Measurements from ENCODE around the gene MTIF3.
"Not testable (repeated sequence)": the region's sequence is repeated elsewhere in the genome, so short reads cannot be mapped to it uniquely, and the experiment has no call there.

MTIF3 gene

DNA sequence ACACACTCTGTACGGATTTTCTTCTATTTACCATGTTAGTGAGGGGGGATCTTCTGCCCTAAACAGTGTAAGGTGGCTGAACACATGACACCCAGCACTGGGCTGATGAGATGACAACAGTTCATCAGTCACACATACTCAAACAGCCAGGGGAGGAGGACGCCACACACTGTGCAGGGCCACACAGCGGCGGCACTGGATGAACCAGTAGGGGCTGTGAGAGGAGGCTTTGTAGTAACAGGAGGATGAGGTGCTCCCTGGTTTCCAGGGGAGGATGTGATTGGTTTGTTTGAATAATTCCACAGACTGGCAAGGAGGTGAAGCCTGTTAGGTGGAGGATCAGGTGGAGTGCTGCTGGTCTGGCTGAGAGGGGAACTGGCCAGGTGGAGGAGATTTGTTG is 42.3 kb downstream of the MTIF3 start:
- no peak for DNase-seq

DNA sequence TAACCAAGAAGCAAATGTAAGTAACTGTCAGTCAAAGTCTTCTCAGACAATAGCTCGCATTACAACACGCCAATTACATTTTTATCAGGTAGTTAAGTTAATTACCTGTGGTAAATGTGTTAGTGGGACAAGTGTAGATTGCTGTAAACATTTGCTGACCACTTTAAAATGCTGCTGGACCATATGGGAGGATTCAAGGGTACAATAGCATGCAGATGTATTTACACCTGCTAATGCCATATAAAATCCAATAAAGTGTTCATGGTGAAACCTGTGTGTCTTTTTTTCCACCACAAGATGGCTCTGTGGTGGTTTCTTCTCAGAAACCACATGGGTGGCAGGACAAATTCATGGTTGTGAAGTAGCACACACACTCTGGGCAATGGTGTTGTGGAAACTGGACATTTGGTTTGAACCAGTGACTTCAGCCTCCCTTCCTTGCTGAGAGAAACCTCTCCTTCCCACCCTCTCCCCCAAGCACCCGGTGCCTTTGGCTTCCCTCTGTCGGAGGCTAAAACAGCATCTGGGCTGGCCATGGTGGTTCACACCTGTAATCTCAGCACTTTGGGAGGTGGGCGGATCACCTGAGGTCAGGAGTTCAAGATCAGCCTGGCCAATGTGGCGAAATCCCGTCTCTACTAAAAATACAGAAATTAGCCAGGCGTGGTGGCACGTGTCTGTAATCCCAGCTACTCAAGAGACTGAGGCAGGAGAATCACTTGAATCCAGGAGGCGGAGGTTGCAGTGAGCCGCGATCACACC is 44.0 kb downstream of the MTIF3 start:
- DNase-seq = peak; percentile 16

DNA sequence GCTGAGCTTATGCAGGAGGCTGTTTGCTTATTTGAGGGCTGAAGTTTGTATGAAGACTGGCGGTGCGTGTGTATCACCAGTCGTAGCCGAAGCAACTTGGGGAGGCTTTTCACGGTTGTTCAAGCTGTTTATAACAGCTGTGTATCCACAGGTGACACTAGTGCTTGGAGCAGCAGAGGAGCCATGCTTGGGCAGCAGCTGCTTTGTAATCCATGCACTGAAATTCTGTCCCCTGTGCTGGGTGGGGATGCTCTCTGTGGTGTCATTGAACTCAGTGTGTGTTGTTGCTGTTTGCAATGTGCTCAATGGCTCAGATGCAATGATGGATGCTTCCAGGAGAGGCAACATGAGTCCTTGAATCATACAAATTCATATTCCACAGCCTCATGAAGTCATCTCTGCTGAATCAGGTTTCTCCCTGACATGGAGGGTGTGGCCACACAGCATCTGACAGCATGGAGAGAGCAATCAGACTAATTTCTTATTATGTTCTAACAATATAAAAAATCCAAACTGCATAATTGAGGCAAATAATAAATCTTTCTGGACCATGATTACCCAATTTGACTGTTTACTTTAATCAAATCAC is 44.7 kb downstream of the MTIF3 start:
- DNase-seq = no peak

DNA sequence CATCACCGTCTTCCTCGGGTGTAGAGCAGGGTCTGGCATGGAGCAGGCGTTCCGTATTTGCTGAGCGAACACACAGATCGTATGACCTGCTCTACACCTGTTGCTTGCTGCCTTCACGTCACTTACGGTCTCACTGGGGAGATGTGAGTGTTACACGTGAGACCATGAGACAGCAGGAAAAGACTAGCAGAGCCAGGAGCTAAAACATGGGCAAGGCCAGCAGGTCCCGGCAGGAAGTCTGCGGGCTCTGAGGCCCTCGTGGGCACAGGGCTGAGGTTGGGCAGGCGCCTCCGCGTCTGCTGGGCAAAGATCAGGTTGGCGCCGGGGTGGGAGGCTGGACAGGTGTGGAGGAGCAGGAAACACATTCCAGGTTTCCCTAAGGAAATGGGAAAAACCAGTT is 45.7 kb downstream of the MTIF3 start:
- no peak for DNase-seq

DNA sequence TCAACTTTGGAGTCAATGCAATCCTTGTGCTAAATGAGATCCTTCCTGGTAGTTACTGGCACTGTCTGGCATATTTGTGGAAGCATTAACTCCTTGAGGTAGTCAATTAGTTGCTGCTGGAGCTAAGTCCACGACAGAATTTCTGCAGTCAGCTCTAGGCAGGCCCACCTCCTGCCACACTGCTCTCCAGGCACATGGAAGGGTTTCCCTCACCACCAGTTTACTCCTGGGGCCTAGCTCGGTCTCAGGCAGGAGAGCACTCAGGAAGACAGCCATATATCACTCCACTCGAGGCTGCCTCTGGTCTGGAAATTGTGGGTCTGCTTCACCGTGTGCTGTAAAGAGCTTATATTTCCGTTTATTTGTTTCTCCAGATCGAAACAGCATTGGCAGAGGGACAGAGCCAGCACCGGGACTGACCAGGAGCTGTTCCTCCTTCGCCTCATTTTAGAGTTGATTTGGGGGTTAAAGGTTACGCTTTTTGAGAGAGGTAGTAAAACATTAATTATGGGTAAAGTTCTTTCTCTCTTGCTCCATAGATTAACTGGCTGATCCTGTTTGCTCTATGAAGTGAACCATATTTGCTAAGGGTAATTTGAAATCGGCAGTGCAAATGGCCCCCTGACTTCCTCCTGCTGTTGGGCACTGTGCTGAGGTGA is 46.5 kb downstream of the MTIF3 start:
- DNase-seq = no peak

DNA sequence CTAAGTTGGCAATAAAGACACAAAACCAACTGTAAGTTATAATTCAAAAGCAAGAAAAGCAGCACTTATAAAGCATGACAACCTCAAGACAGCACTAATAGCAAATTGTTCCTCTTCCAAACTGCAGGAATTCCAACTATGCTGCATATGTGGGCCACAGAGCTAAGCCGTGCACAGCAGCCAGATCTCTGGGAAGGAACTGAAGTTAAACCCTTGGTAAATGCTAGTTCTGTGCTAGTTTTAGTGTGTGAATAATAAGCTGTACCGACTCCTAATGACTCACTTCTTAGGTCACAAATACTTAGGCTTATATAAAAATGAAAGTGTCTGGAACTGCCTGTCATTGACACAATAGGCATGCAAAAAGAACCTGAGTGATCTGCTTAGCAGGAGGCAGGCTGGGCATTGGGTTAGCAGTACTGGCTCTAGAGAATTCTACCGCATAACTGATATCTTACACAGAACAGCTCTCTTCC is 47.1 kb downstream of the MTIF3 start:
- no peak for DNase-seq

DNA sequence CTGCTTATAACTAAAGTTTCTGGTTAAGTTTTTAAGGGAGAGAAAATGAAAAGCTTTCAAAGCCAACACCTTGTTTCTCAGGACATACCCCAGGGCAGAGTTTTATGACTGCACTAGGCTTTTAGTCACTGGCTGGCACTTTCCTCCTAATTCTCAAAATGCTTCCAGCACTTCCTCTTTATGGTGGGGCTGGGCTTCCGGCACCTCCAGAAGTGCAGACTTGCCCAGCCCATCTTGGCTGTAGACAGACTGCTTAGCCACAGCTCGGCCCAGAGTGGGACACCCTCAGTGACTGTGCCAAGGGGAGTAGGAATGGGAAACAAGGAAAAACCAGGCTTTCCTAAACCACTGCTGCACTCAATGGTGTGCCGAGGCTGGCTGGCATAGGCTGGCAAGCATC is 49.2 kb downstream of the MTIF3 start:
- DNase-seq = no peak

DNA sequence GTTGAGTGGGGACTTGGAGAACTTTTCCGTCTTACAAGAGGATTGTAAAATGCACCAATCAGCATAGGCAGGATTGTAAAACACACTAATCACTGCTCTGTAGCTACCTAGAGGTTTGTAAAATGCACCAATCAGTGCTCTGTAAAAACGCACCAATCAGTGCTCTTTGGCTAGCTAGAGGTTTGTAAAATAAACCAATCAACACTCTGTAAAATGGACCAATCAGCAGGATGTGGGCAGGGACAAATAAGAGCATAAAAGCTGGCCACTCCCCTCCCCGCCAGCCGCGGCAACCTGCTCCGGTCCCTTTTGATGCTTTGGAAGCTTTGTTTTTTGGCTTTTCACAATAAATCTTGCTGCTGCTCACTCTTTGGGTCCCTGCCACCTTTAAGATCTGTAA is 50.0 kb downstream of the MTIF3 start:
- not testable (repeated sequence) for DNase-seq

DNA sequence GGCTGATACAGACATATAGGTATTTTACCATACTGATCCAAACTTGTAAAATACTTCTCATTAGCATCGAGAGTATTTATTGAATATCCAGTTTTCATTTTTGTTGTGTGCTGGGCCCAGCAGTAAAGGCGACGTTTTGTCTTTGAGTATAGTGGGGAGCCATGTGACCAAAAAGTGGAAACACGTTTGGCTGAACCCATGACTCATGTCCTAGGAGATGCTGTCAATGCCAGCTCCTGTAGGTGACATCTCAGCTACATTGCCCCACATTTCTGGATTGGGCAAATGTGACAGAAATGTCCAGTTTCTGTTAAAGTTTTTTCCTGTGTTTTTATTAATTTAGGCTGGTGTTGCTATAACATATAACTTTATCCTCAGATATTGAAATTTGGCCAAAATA is 52.0 kb downstream of the MTIF3 start:
- DNase-seq = no peak

DNA sequence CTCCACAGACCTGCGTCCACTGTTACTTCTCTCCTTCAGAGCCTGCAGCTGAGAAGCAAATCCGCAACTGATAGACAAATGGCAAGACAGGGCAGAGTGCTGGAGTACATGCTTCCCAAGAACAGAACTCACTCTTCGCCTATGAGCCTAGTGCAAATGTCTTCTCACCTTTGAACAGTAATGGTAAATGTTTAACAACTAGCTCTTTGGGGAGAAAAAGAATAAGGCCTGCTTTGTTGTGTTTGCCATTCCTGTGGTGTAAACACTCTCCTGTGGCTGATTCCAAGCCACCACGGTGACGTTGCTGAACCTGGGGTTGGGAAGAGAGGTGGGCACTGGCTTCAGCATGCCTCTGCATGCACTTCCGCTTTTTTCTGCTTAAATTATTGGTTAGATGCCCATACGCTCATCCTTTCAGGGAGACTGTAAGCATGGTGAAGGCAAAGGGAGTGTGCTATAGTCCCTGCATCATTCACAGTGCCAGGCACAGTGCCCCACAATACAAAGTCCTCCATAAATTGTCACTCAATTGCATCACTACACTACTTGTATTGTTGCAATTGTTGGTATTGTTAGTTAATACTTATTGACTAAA is 54.0 kb downstream of the MTIF3 start:
- no peak for DNase-seq

DNA sequence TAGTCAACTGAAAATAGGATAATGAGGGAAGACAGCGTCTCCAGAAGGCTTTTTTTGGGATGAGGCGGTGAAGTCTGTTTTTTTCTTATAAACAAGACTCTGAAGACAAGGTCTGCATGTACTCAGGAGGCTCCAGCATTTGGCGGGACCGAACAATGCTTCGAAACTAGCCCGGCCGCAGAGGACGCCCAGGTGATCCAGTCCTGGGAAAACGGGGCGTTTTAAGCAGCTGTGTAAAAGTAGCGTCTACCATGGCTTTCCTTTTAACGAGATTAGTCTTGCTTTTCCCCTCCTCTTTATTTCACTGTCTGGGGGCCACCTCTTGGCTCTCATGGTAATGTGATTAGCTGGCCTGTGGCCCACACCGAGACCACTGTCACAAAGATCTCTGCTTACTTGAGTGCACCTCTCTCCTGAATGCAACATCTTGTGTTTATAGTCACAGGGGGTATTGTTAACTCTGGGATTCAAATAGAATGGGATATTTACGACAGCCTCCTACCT is 55.3 kb downstream of the MTIF3 start:
- no peak for DNase-seq

DNA sequence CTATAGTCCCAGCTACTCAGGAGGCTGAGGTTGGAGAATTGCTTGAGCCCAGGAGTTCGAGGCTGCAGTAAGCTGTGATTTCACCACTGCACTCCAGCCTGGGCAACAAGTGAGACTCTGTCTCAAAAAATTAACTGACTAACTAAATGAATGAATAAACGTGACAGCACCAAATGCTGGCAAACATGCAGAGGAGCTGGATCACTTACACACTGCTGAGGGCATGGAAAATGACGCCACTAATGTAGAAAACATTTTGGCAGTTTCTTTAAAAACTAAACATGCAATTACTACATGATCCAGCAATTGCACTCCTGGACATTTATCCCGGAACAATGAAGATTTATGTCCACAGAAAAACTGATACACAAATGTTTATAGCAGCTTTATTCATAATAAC is 57.3 kb downstream of the MTIF3 start:
- DNase-seq = no peak

DNA sequence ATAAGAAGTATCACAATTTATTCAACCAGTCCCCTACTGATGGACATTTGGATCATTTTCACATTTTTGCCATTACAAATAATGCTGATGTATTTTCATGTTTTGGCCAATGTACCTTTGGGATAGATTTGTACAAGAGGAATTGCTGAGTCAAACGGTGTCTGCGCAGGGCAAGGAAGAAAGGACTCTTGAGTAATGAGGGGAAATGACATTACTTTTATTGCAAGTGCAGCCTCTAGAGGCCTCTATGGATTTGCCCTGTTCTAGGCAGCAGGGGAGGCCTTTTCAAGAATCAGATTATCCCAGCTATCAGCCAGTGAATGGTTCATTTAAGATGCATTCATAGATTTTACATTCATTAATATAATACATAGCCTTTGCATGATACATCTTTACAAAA is 58.9 kb downstream of the MTIF3 start:
- no peak for DNase-seq

DNA sequence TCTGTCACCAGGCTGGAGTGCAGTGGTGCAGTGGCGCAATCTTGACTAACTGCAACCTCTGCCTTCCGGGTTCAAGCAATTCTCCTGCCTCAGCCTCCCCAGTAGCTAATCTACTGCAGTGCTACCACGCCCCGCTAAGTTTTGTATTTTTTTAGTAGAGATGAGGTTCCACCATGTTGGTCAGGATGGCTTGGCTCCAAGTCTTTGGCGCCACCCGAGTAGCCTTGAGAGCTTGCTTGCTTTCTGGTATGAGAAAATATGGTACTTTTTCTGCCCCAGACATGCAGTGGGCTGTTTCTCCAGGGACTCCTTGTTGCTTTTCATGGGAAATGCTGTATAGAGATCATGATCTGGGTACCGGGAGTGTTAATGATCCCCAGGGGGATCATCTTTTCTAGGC is 60.5 kb downstream of the MTIF3 start:
- DNase-seq = no peak

DNA sequence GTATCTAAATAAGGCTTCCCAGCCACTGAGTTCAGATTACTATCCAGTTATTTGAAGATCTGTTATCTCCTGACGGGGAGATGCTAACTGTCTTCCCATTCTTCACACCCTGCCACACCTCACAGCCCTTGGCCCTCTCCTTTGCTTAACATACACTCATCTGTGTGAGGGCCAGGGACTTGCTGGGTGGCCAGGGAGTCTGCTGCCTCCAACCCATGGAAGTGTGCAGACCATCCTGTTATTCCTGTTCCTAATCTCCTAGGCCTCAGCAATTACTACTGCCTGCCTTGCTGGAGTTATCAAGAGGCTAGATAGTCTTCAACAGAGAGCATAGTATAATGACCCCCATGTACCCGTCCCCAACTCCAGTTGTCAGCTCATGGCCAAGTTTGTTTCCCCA is 62.1 kb downstream of the MTIF3 start:
- no peak for DNase-seq

Data from NCI-H2171 treated with DMSO at 0.1 percent for 48 hours (cell line).